H9 (cell line): ENCODE measurements around the gene PLD5. TPM values are rescaled to one million over a fixed set of nuclear protein-coding genes. Genes with fewer than 3 reads are reported as not detected.
"Not testable (repeated sequence)": the region's sequence is repeated elsewhere in the genome, so short reads cannot be mapped to it uniquely, and the experiment has no call there.

Experiments
- DNase-seq: peaks from one replicate; pipeline ENCODE4 v3.0.0-alpha.2; 2017
- H2AFZ ChIP-seq: one replicate; pipeline ENCODE4 v1.6.1; 2013; ENCODE audit warnings: mild to moderate bottlenecking, low read length, control low read depth, moderate library complexity
- H2AK5ac ChIP-seq: 2 replicates; pipeline ENCODE4 v1.6.1; 2013; ENCODE audit warnings: low read length, control low read depth, mixed read lengths; ENCODE audit not compliant: insufficient read length
- H2BK120ac ChIP-seq: one replicate; pipeline ENCODE4 v1.6.1; 2013; ENCODE audit warnings: low read depth, mild to moderate bottlenecking, low read length, control low read depth, inconsistent platforms; ENCODE audit not compliant: poor library complexity, severe bottlenecking
- H2BK12ac ChIP-seq: 2 replicates; pipeline ENCODE4 v1.6.1; 2013; ENCODE audit warnings: low read length, control low read depth, mixed read lengths, low read depth; ENCODE audit not compliant: insufficient read length
- H2BK15ac ChIP-seq: 2 replicates; pipeline ENCODE4 v1.6.1; 2013; ENCODE audit warnings: low read depth, low read length, control low read depth
- H2BK20ac ChIP-seq: one replicate; pipeline ENCODE4 v1.6.1; 2013; ENCODE audit warnings: low read depth, mild to moderate bottlenecking, low read length, control low read depth, inconsistent platforms; ENCODE audit not compliant: poor library complexity, severe bottlenecking
- H2BK5ac ChIP-seq: 2 replicates; pipeline ENCODE4 v1.6.1; 2013; ENCODE audit warnings: low read length, control low read depth, mixed read lengths; ENCODE audit not compliant: insufficient read length
- H3K14ac ChIP-seq: 2 replicates; pipeline ENCODE4 v1.6.1; 2013; ENCODE audit warnings: low read length, control low read depth; ENCODE audit not compliant: insufficient read depth
- H3K18ac ChIP-seq: 2 replicates; pipeline ENCODE4 v1.6.1; 2013; ENCODE audit warnings: low read depth, mild to moderate bottlenecking, mixed read lengths, low read length, control low read depth; ENCODE audit not compliant: insufficient read length
- H3K23ac ChIP-seq: 2 replicates; pipeline ENCODE4 v1.6.1; 2013; ENCODE audit warnings: low read length, control low read depth, mixed read lengths, low read depth; ENCODE audit not compliant: insufficient read length
- H3K23me2 ChIP-seq: 2 replicates; pipeline ENCODE4 v1.6.1; 2013; ENCODE audit warnings: low read depth, mild to moderate bottlenecking, mixed read lengths, low read length, control low read depth; ENCODE audit not compliant: insufficient read length, poor library complexity, severe bottlenecking
- H3K27ac ChIP-seq: 2 replicates; pipeline ENCODE4 v1.5.1; 2013; ENCODE audit warnings: low read length, control low read depth, mixed read lengths, low read depth; ENCODE audit not compliant: insufficient read length
- H3K27me3 ChIP-seq: 2 replicates; pipeline ENCODE4 v1.6.1; 2013; ENCODE audit warnings: low read length, control low read depth, inconsistent platforms; ENCODE audit not compliant: insufficient read depth
- H3K4ac ChIP-seq: 2 replicates; pipeline ENCODE4 v1.6.1; 2013; ENCODE audit warnings: low read depth, mild to moderate bottlenecking, control low read depth, inconsistent platforms, low read length, moderate library complexity
- H3K4me1 ChIP-seq: 2 replicates; pipeline ENCODE4 v1.6.1; 2013; ENCODE audit warnings: low read length, control low read depth, inconsistent platforms; ENCODE audit not compliant: insufficient read depth
- H3K4me2 ChIP-seq: 2 replicates; pipeline ENCODE4 v1.6.1; 2013; ENCODE audit warnings: low read length, control low read depth, mixed read lengths; ENCODE audit not compliant: insufficient read length, insufficient read depth
- H3K56ac ChIP-seq: 2 replicates; pipeline ENCODE4 v1.6.1; 2013; ENCODE audit warnings: low read depth, mild to moderate bottlenecking, mixed read lengths, low read length, control low read depth; ENCODE audit not compliant: insufficient read length
- H3K79me1 ChIP-seq: 2 replicates; pipeline ENCODE4 v1.6.1; 2013; ENCODE audit warnings: low read depth, mild to moderate bottlenecking, moderate library complexity, low read length, control low read depth, inconsistent platforms; ENCODE audit not compliant: insufficient read depth, poor library complexity, severe bottlenecking
- H3K79me2 ChIP-seq: 2 replicates; pipeline ENCODE4 v1.6.1; 2013; ENCODE audit warnings: low read length, control low read depth, inconsistent platforms; ENCODE audit not compliant: insufficient read depth
- H3K9ac ChIP-seq: 2 replicates; pipeline ENCODE4 v1.6.1; 2013; ENCODE audit warnings: low read length, control low read depth, mixed read lengths; ENCODE audit not compliant: insufficient read length; ENCODE audit errors: extremely low read depth
- H3K9me3 ChIP-seq: one replicate; pipeline ENCODE4 v1.6.1; 2013; ENCODE audit warnings: low read depth, low read length, inconsistent platforms; ENCODE audit not compliant: control insufficient read depth
- H3T11ph ChIP-seq: one replicate; pipeline ENCODE4 v1.6.1; 2013; ENCODE audit warnings: mild to moderate bottlenecking, low read length, control low read depth, inconsistent platforms
- H4K20me1 ChIP-seq: one replicate; pipeline ENCODE4 v1.6.1; 2013; ENCODE audit not compliant: control insufficient read depth, insufficient read length, insufficient read depth
- H4K5ac ChIP-seq: 2 replicates; pipeline ENCODE4 v1.6.1; 2013; ENCODE audit warnings: low read depth, mild to moderate bottlenecking, mixed read lengths, low read length, control low read depth; ENCODE audit not compliant: insufficient read length
- H4K8ac ChIP-seq: replicated peaks from 2 replicates; pipeline ENCODE4 v1.6.1; 2013; ENCODE audit warnings: low read length, control low read depth, mixed read lengths, low read depth; ENCODE audit not compliant: insufficient read length
- H4K91ac ChIP-seq: 2 replicates; pipeline ENCODE4 v1.6.1; 2013; ENCODE audit warnings: low read depth, mild to moderate bottlenecking, moderate library complexity, mixed read lengths, low read length, control low read depth; ENCODE audit not compliant: insufficient read length
- H3K27ac Mint-ChIP-seq, 3 experiments: 2 replicates in 2 of 3; 3 replicates in 1 of 3; pipeline ENCODE4 v1.8.0; 2020 to 2021; ENCODE audit warnings: mixed read lengths in 3 of 3, mild to moderate bottlenecking in 1 of 3, moderate library complexity in 1 of 3
- H3K27me3 Mint-ChIP-seq: 2 replicates; pipeline ENCODE4 v1.8.0; 2021; ENCODE audit warnings: low read depth, mild to moderate bottlenecking, moderate library complexity, mixed read lengths
- H3K36me3 Mint-ChIP-seq, 3 experiments: 2 replicates in 2 of 3; 3 replicates in 1 of 3; pipeline ENCODE4 v1.8.0; 2020 to 2021; ENCODE audit warnings: low read depth in 3 of 3, mixed read lengths in 3 of 3; ENCODE audit not compliant: insufficient read depth in 1 of 3
- H3K4me1 Mint-ChIP-seq, 2 experiments: 2 replicates each; pipeline ENCODE4 v1.8.0; 2020; ENCODE audit warnings: mixed read lengths in 2 of 2
- H3K4me3 Mint-ChIP-seq, 2 experiments: 2 replicates in 1 of 2; 3 replicates in 1 of 2; pipeline ENCODE4 v1.8.0; 2020 to 2021; ENCODE audit warnings: mild to moderate bottlenecking in 2 of 2, mixed read lengths in 2 of 2, moderate library complexity in 1 of 2
- H3K9me3 Mint-ChIP-seq, 2 experiments: 2 replicates in 1 of 2; 3 replicates in 1 of 2; pipeline ENCODE4 v1.8.0; 2020; ENCODE audit warnings: mild to moderate bottlenecking in 2 of 2, mixed read lengths in 2 of 2, moderate library complexity in 1 of 2
- whole genome bisulfite sequencing: extraction: QIAGEN DNeasy Blood & Tissue Kit; methylation state at CpG from one replicate; pipeline ENCODE4 v1.1.7; 2013; ENCODE audit warnings: missing lambda C conversion rate, low lambda C conversion rate, mixed read lengths; ENCODE audit not compliant: insufficient read length; ENCODE audit errors: extremely low coverage; 5-methylcytosine and 5-hydroxymethylcytosine counted together
- total RNA-seq: library from RNA; stranded (reverse); gene quantifications from 2 replicates; pipeline ENCODE4 v1.2.1, GENCODE V29; 2021

The PLD5 gene
- total RNA-seq, 1 experiment from 2014 or later: 5.2 TPM

- not testable (repeated sequence) for H3K9ac ChIP-seq, H3K4me1 ChIP-seq, H4K91ac ChIP-seq, H3K36me3 Mint-ChIP-seq, H3K4me3 Mint-ChIP-seq, H3K4ac ChIP-seq, H4K20me1 ChIP-seq, H2AK5ac ChIP-seq, H3K4me1 Mint-ChIP-seq, H3K18ac ChIP-seq, H3K9me3 ChIP-seq, H2BK15ac ChIP-seq, H2BK5ac ChIP-seq, H3K4me2 ChIP-seq, H2BK120ac ChIP-seq, H3T11ph ChIP-seq, H2BK12ac ChIP-seq, H2AFZ ChIP-seq, H4K5ac ChIP-seq, H2BK20ac ChIP-seq, H4K8ac ChIP-seq, H3K23ac ChIP-seq, H3K27me3 ChIP-seq, H3K79me1 ChIP-seq, H3K27ac Mint-ChIP-seq, H3K14ac ChIP-seq, H3K27ac ChIP-seq, H3K56ac ChIP-seq, H3K9me3 Mint-ChIP-seq, H3K79me2 ChIP-seq, H3K23me2 ChIP-seq, DNase-seq, H3K27me3 Mint-ChIP-seq
- no CpG with 5 or more reads among the region's 3 CpGs for WGBS
These were observed 174.1 kb downstream of the PLD5 start for GRCh38 chr1:242350446-242350845.
